Measurements from ENCODE around the gene ACAA1. TPM values are rescaled to one million over a fixed set of nuclear protein-coding genes. Genes with fewer than 3 reads are reported as not detected.
A peak's percentile ranks its signal among the peaks of the same experiment; 100 is the strongest.

Gene ACAA1
- total RNA-seq, 6 experiments from 2014 or later, result 192 to 441 (median 309) TPM

GRCh38 chr3:38114875-38115644, 21.9 kb downstream of the ACAA1 start:
- no peaks in the 10 kb centered on the region for H3K27me3 ChIP-seq
- no peak for ATAC-seq
- H3K27ac ChIP-seq, result no peak overlapping the region
- no peak for TF ChIP-seq POLR2A (IDR thresholded peaks at IDR 0.05)
- TF ChIP-seq CTCF (IDR thresholded peaks at IDR 0.05), result no peak
- no peak overlapping the region for H3K4me3 ChIP-seq
- peaks cover 0 to 15% (median 2%) of the 10 kb centered on the region in 4 donors for H3K4me1 ChIP-seq
- WGBS (ENCODE audit: insufficient coverage, low coverage, low lambda C conversion rate, missing lambda C conversion rate), result 39% methylated on average over 3 of the region's 13 CpGs
- no peaks in the 10 kb centered on the region for H3K9me3 ChIP-seq
- intact Hi-C loops (cut with DNase I), result loop anchor here (10.0 kb wide), 1 partner anchor 110 kb away; no protein-coding TSS in a partner anchor
- peaks cover 0 to 7% (median 0%) of the 10 kb centered on the region in 4 donors for H3K36me3 ChIP-seq
- peak; percentile 6 to 42 (median 39) for DNase-seq

GRCh38 chr3:38114052-38114874, 22.7 kb downstream of the ACAA1 start:
- Histone ChIP-seq H3K27me3 (no peaks in the 10 kb centered on the region), H3K27ac (no peak overlapping the region), H3K36me3 (no peaks in the 10 kb centered on the region), H3K4me1 (peaks cover 0 to 15% (median 0%) of the 10 kb centered on the region in 4 donors), H3K4me3 (no peak overlapping the region), H3K9me3 (no peaks in the 10 kb centered on the region)
- intact Hi-C loops (cut with DNase I), result loop anchor here (10.0 kb wide), 1 partner anchor 109 kb away; no protein-coding TSS in a partner anchor
- peak; percentile 9 to 46 (median 40) for DNase-seq
- no peak for TF ChIP-seq POLR2A (IDR thresholded peaks at IDR 0.05)
- no peak for TF ChIP-seq CTCF (IDR thresholded peaks at IDR 0.05)
- no peak for ATAC-seq
- 65% methylated on average over 4 of the region's 13 CpGs for WGBS (ENCODE audit: insufficient coverage, low coverage, low lambda C conversion rate, missing lambda C conversion rate)

GRCh38 chr3:38112378-38112761, 24.6 kb downstream of the ACAA1 start:
- Histone ChIP-seq H3K4me3 (no peak overlapping the region), H3K27me3 (no peaks in the 10 kb centered on the region), H3K27ac (no peak overlapping the region), H3K9me3 (no peaks in the 10 kb centered on the region), H3K4me1 (peaks cover 0 to 6% (median 0%) of the 10 kb centered on the region in 4 donors), H3K36me3 (no peaks in the 10 kb centered on the region)
- 64% methylated on average over 4 of the region's 7 CpGs for WGBS (ENCODE audit: insufficient coverage, low coverage, low lambda C conversion rate, missing lambda C conversion rate)
- intact Hi-C loops (cut with DNase I), result loop anchor here (10.0 kb wide), 1 partner anchor 108 kb away; no protein-coding TSS in a partner anchor
- ATAC-seq, result no peak
- no peak for TF ChIP-seq POLR2A (IDR thresholded peaks at IDR 0.05)
- TF ChIP-seq CTCF (IDR thresholded peaks at IDR 0.05), result no peak
- DNase-seq, result peak; percentile 13 to 37 (median 26)

GRCh38 chr3:38111696-38112377, 25.1 kb downstream of the ACAA1 start:
- Histone ChIP-seq H3K4me1 (peaks cover 0 to under 1% (median 0%) of the 10 kb centered on the region in 4 donors), H3K36me3 (no peaks in the 10 kb centered on the region), H3K27ac (no peak overlapping the region), H3K4me3 (no peak overlapping the region), H3K9me3 (no peaks in the 10 kb centered on the region), H3K27me3 (no peaks in the 10 kb centered on the region)
- DNase-seq, result peak; percentile 12 to 41 (median 30)
- no peak for ATAC-seq
- no peak for TF ChIP-seq CTCF (IDR thresholded peaks at IDR 0.05)
- TF ChIP-seq POLR2A (IDR thresholded peaks at IDR 0.05), result no peak
- intact Hi-C loops (cut with DNase I), result loop anchor here (10.0 kb wide), 1 partner anchor 107 kb away; no protein-coding TSS in a partner anchor
- WGBS (ENCODE audit: insufficient coverage, low coverage, low lambda C conversion rate, missing lambda C conversion rate), result 60% methylated on average over 1 of the region's 16 CpGs

All from right lobe of liver (tissue), 6 donors.